Sigmoid colon (tissue), 4 donors: Measurements from ENCODE around the gene VDR.

Experiments used
- EP300 ChIP-seq, 4 donors: sonication (generic); formaldehyde crosslinking; IDR thresholded peaks; one replicate each; pipeline ENCODE4 v1.6.1; 2017; ENCODE audit warnings: antibody characterized with exemption in 4 of 4
- POLR2A ChIP-seq, 2 donors: fragments of 450-650 bp; IDR thresholded peaks; one replicate each; pipeline ENCODE4 v1.6.1; 2016; ENCODE audit warnings: antibody characterized with exemption in 2 of 2, mild to moderate bottlenecking in 2 of 2, moderate library complexity in 2 of 2
- POLR2AphosphoS5 ChIP-seq, 4 donors: sonication (generic); formaldehyde crosslinking; IDR thresholded peaks; one replicate each; pipeline ENCODE4 v1.6.1; 2017; ENCODE audit warnings: antibody characterized with exemption in 4 of 4
- TF ChIP-seq, protein P1 (sequence below), 4 experiments: fragments of 450-650 bp in 3 of 4; fragments of 200-600 bp in 1 of 4; IDR thresholded peaks; one replicate each; pipeline ENCODE4 v1.5.1; 2016 to 2019; ENCODE audit warnings: antibody characterized with exemption in 4 of 4, mild to moderate bottlenecking in 3 of 4, moderate library complexity in 2 of 4

DNA sequence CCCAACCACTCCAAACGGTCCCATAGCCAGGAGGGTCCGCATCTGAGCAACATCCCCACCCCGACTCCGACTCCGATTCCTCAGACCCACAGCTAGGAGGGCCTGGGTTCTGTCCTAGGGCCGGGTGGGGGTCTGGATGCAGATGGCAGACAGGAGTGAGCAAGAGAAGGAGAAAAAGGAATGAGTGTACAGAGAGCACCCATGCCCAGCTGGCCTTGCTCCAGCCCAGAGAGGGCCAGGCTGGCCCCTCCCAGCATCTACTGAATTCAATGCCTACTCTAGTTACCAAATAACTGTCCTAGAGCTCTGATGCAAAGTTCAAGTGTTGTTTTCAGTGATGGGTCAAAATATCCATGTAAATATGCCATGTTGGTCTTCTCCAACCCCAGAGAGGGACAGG is 40.8 kb downstream of the VDR start:
- TF ChIP-seq, protein P1, sequence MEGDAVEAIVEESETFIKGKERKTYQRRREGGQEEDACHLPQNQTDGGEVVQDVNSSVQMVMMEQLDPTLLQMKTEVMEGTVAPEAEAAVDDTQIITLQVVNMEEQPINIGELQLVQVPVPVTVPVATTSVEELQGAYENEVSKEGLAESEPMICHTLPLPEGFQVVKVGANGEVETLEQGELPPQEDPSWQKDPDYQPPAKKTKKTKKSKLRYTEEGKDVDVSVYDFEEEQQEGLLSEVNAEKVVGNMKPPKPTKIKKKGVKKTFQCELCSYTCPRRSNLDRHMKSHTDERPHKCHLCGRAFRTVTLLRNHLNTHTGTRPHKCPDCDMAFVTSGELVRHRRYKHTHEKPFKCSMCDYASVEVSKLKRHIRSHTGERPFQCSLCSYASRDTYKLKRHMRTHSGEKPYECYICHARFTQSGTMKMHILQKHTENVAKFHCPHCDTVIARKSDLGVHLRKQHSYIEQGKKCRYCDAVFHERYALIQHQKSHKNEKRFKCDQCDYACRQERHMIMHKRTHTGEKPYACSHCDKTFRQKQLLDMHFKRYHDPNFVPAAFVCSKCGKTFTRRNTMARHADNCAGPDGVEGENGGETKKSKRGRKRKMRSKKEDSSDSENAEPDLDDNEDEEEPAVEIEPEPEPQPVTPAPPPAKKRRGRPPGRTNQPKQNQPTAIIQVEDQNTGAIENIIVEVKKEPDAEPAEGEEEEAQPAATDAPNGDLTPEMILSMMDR (IDR thresholded peaks at IDR 0.05) = no peak
- no peak for TF ChIP-seq POLR2A (IDR thresholded peaks at IDR 0.05)
- no peak for TF ChIP-seq POLR2AphosphoS5 (IDR thresholded peaks at IDR 0.05)
- TF ChIP-seq EP300 (IDR thresholded peaks at IDR 0.05) = no peak
